ENCODE results near the gene MDM2.

Gene MDM2

DNA sequence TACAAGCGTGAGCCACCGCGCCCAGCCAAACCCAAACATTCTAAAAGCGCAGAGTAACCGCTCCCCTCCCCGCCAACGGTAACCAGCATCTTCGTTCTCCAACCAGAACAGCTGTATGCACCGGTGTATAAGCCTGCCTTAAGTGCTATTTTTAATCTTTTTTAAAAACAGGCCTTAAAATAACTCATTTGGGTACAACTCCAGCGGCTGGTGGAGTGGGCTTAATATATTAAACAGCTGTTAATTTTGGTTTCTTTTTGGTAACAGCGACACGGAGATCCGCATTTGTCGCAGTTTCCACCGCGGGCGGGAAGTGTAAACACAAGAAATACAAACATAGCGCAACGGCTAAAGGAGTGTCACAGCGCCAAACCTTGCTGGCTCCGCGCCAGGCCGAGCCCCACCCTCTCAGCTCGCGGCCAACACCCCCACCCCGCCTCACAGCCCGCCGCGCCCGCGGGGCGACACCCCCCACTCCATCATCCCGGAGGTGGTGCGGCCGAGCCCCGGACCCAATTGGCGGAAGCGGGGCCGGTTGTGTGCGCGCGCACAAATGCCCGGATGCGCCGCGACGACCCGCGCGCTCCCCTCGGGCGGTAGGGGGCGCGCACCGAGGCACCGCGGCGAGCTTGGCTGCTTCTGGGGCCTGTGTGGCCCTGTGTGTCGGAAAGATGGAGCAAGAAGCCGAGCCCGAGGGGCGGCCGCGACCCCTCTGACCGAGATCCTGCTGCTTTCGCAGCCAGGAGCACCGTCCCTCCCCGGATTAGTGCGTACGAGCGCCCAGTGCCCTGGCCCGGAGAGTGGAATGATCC lies at the start of gene MDM2:
Gene MDM2 (plus strand): TSS at position 602 of the 812 bp plus-strand sequence. CDS start 301 bp downstream, outside the sequence.
- TF ChIP-seq POLR2A (IDR thresholded peaks at IDR 0.05; ENCODE audit: low read length), result peak; percentile 83
- no peak for TF ChIP-seq GATA1 (IDR thresholded peaks at IDR 0.05; ENCODE audit: low read depth, low read length)
- DNase-seq, result peak; percentile 97 to 99

DNA sequence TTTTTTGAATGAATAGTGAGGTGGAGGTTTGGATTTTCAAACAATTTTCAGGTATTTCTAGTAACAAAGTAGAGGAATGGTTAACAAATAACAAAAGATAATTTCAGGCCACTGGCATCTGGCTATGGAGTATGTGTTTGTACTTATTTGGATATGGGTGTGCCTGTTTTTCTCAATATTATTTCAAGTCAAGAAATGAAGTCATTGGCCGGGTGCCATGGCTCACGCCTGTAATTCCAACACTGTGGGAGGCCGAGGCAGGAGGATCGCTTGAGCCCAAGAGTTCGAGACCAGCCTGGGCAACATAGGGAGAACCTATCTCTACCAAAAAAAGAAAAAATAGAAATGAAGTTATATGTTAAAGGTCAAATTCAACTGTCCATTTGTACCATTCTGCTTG lies 48.1 kb upstream of the MDM2 start:
- peak in 1 of 2 experiments; percentile 21 for DNase-seq
- TF ChIP-seq GATA1 (IDR thresholded peaks at IDR 0.05; ENCODE audit: low read depth, low read length) (no peak), POLR2A (IDR thresholded peaks at IDR 0.05; ENCODE audit: low read length) (no peak)

- TF ChIP-seq GATA1 (IDR thresholded peaks at IDR 0.05; ENCODE audit: low read depth, low read length) (no peak), POLR2A (IDR thresholded peaks at IDR 0.05; ENCODE audit: low read length) (no peak)
- no peak for DNase-seq
Measured at GRCh38 chr12:68760806-68761441, 47.1 kb upstream of the MDM2 start.

DNA sequence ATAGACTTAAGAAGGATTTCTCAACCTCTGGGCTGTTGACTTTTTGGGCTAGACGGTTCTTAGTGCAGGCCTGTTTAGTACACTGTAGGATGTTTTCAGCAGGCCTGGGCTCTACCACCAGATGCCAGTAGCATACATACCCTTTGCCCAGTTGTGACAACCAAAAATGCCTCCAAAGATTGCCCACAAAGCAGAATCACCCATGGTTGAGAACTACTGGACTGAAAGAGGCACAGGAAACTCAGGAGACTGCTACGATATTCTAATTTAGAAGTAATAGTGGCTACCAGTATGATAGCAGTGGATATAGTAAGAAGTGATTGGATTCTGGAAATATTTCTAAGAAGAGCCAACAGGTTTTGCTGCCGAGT lies 46.5 kb upstream of the MDM2 start:
- no peak for TF ChIP-seq POLR2A (IDR thresholded peaks at IDR 0.05; ENCODE audit: low read length)
- no peak for TF ChIP-seq GATA1 (IDR thresholded peaks at IDR 0.05; ENCODE audit: low read depth, low read length)
- no peak for DNase-seq

GRCh38 chr12:68761901-68762630 lies 45.9 kb upstream of the MDM2 start:
- TF ChIP-seq GATA1 (IDR thresholded peaks at IDR 0.05; ENCODE audit: low read depth, low read length), result no peak
- TF ChIP-seq POLR2A (IDR thresholded peaks at IDR 0.05; ENCODE audit: low read length), result no peak
- DNase-seq, result no peak

DNA sequence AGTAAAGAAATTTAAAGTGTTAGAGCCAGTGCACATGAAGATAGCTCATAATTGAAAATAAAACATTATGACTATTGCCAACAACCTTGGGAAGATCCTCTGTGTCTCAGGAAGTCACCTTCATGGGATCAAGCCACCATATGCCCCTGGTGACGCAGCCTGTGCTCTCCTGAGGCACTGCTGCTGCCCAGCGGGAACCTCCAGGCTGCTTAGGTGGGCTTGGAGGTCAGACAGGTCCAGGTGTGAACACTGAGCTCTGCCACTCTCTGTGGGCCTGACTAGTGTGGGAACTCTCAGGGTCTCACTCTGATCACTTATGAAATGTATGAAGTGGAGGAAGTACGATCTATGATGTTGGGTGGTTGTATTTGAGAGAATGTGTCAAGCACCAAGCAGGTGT lies 45.3 kb upstream of the MDM2 start:
- DNase-seq, result no peak
- no peak for TF ChIP-seq GATA1 (IDR thresholded peaks at IDR 0.05; ENCODE audit: low read depth, low read length)
- TF ChIP-seq POLR2A (IDR thresholded peaks at IDR 0.05; ENCODE audit: low read length), result no peak

DNA sequence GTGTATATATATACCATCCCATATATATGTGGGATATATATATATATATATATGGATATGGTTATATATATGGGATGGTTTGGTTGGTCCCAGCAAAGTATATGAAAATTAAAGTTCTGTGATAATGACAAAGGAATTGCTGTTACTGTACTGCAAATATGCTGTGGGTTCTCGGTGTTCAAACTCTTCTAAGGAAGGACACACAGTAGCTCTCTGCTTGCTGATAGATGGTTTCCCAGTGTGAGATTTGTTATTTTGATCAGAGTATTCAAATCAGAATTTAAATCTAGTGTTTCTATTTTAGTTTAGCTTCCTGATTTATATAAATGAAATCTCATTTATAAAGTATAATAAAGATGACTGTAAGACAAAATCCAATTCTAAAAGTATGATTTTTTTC lies 42.3 kb upstream of the MDM2 start:
- TF ChIP-seq GATA1 (IDR thresholded peaks at IDR 0.05; ENCODE audit: low read depth, low read length) (no peak), POLR2A (IDR thresholded peaks at IDR 0.05; ENCODE audit: low read length) (no peak)
- no peak for DNase-seq

DNA sequence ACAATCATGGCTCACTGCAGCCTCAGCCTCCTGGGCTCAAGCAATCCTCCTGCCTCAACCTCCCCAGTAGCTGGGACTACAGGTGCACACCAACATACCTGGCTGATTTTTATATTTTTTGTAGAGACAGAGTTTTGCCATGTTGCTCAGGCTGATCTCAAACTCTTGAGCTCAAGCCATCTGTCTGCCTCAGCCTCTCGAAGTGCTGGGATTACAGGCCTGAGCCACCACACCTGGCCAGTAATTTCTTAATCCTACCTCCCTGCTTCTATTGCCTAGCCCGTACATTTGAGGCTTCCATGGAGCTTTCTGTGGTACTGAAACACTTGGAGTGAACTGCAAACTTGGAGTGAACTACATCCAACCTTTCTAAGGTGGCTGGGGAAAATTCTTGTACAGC lies 41.3 kb upstream of the MDM2 start:
- TF ChIP-seq POLR2A (IDR thresholded peaks at IDR 0.05; ENCODE audit: low read length), result no peak
- TF ChIP-seq GATA1 (IDR thresholded peaks at IDR 0.05; ENCODE audit: low read depth, low read length), result no peak
- DNase-seq, result no peak

GRCh38 chr12:68767191-68767590 lies 40.8 kb upstream of the MDM2 start:
- no peak for TF ChIP-seq POLR2A (IDR thresholded peaks at IDR 0.05; ENCODE audit: low read length)
- no peak for TF ChIP-seq GATA1 (IDR thresholded peaks at IDR 0.05; ENCODE audit: low read depth, low read length)
- DNase-seq, result no peak

DNA sequence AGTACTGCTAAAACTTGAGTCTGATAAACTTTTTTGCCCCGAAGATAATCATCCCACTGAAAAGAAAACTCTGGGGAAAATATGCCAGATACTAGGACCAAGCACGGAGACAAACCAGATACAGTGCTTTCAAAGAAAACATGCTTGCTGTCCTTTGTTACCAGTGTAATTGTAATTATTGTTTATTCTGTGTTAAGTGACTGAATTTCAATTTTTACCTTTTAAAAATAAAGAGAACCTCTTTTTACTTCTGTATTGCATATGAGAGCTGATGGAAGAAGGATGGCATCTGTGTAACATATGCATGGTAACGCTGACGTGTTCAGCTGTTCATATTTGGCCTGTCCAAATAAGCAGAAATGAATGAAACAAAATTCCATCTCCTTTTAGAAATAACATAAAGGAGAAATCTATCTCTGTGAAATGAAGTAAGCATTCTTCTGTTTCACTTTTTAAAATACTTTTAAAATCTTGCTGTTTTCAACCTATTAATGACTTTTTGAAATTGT lies 39.5 kb upstream of the MDM2 start:
- no peak for TF ChIP-seq GATA1 (IDR thresholded peaks at IDR 0.05; ENCODE audit: low read depth, low read length)
- TF ChIP-seq POLR2A (IDR thresholded peaks at IDR 0.05; ENCODE audit: low read length), result no peak
- DNase-seq, result no peak

- DNase-seq, result no peak
- TF ChIP-seq GATA1 (IDR thresholded peaks at IDR 0.05; ENCODE audit: low read depth, low read length) (no peak), POLR2A (IDR thresholded peaks at IDR 0.05; ENCODE audit: low read length) (no peak)
Measured at GRCh38 chr12:68769941-68770340, 38.0 kb upstream of the MDM2 start.

- peak; percentile 40 to 85 for DNase-seq
- TF ChIP-seq GATA1 (IDR thresholded peaks at IDR 0.05; ENCODE audit: low read depth, low read length) (no peak), POLR2A (IDR thresholded peaks at IDR 0.05; ENCODE audit: low read length) (no peak)
Measured at GRCh38 chr12:68771223-68771925, 36.6 kb upstream of the MDM2 start.

- no peak for DNase-seq
- TF ChIP-seq GATA1 (IDR thresholded peaks at IDR 0.05; ENCODE audit: low read depth, low read length) (no peak), POLR2A (IDR thresholded peaks at IDR 0.05; ENCODE audit: low read length) (no peak)
Measured at GRCh38 chr12:68772714-68773113, 35.3 kb upstream of the MDM2 start.

Data from erythroblast (primary cell).